Keratinocyte (primary cell): ENCODE data around the gene RHCG. TPM values are rescaled to one million over a fixed set of nuclear protein-coding genes. Genes with fewer than 3 reads are reported as not detected.

ENCODE experiments used
- DNase-seq: peaks from one replicate; pipeline ENCODE4 v3.0.0-alpha.2; 2011; ENCODE audit warnings: low read depth, missing footprints, low spot score
- FAIRE-seq: peaks from 2 replicates; lab custom pipeline; 2011; peaks lifted over from hg19 to GRCh38; lab: Jason Lieb, UNC
- H2AFZ ChIP-seq: 2 replicates; pipeline ENCODE4 v1.6.0; 2012; ENCODE audit warnings: low read length, control low read depth, inconsistent platforms; ENCODE audit not compliant: control insufficient read depth
- H3K27ac ChIP-seq: 2 replicates; pipeline ENCODE4 v1.5.1; 2011; ENCODE audit warnings: low read length; ENCODE audit not compliant: control insufficient read depth, insufficient read depth
- H3K27me3 ChIP-seq: 3 replicates; pipeline ENCODE4 v1.6.0; 2011; ENCODE audit warnings: low read length; ENCODE audit not compliant: control insufficient read depth, insufficient read depth; ENCODE audit errors: extremely low read depth
- H3K36me3 ChIP-seq, 2 experiments: 2 replicates in 1 of 2; 3 replicates in 1 of 2; pipeline ENCODE4 v1.5.1; 2011; ENCODE audit warnings: low read length in 2 of 2, mild to moderate bottlenecking in 1 of 2; ENCODE audit not compliant: control insufficient read depth in 2 of 2, insufficient read depth in 2 of 2; ENCODE audit errors: extremely low read depth in 1 of 2
- H3K4me1 ChIP-seq: 3 replicates; pipeline ENCODE4 v1.5.1; 2011; ENCODE audit warnings: low read length; ENCODE audit not compliant: control insufficient read depth, insufficient read depth; ENCODE audit errors: extremely low read depth
- H3K4me2 ChIP-seq: 3 replicates; pipeline ENCODE4 v1.6.0; 2011; ENCODE audit warnings: low read depth, low read length; ENCODE audit not compliant: control insufficient read depth, insufficient read depth; ENCODE audit errors: extremely low read depth
- H3K4me3 ChIP-seq, 3 experiments: fragments of 200-600 bp in 1 of 3; sonication (generic) in 1 of 3; 2 replicates in 2 of 3; 3 replicates in 1 of 3; pipeline ENCODE4 v1.5.1; 2011 to 2016; ENCODE audit warnings: low read length in 3 of 3, mild to moderate bottlenecking in 3 of 3, control low read depth in 2 of 3, inconsistent platforms in 1 of 3, low read depth in 1 of 3, mixed read lengths in 1 of 3, mixed run types in 1 of 3, moderate library complexity in 1 of 3; ENCODE audit not compliant: control insufficient read depth in 2 of 3, insufficient read depth in 2 of 3; ENCODE audit errors: extremely low read depth in 1 of 3
- H3K79me2 ChIP-seq: 2 replicates; pipeline ENCODE4 v1.6.0; 2012; ENCODE audit warnings: low read length; ENCODE audit not compliant: control insufficient read depth, insufficient read depth
- H3K9ac ChIP-seq: 3 replicates; pipeline ENCODE4 v1.6.0; 2011; ENCODE audit warnings: low read length; ENCODE audit not compliant: control insufficient read depth, insufficient read depth; ENCODE audit errors: extremely low read depth
- H3K9me1 ChIP-seq: 3 replicates; pipeline ENCODE4 v1.6.0; 2011; ENCODE audit warnings: low read length; ENCODE audit not compliant: control insufficient read depth, insufficient read depth; ENCODE audit errors: extremely low read depth
- H3K9me3 ChIP-seq: 2 replicates; pipeline ENCODE4 v1.5.1; 2012; ENCODE audit warnings: low read depth, low read length; ENCODE audit not compliant: control insufficient read depth
- H4K20me1 ChIP-seq: 3 replicates; pipeline ENCODE4 v1.6.0; 2011; ENCODE audit warnings: low read length; ENCODE audit not compliant: control insufficient read depth, insufficient read depth; ENCODE audit errors: extremely low read depth
- CTCF ChIP-seq, 3 experiments: IDR thresholded peaks in 1 of 3; conservative IDR thresholded peaks in 1 of 3; optimal IDR thresholded peaks in 1 of 3; 2 replicates in 2 of 3; 3 replicates in 1 of 3; pipeline versions ENCODE3 to v1.5.1; 2011; ENCODE audit warnings: low read length in 3 of 3, mild to moderate bottlenecking in 3 of 3, moderate library complexity in 2 of 3, control low read depth in 1 of 3, inconsistent platforms in 1 of 3; ENCODE audit not compliant: insufficient read depth in 2 of 3; ENCODE audit errors: extremely low read depth in 1 of 3
- EZH2 ChIP-seq: IDR thresholded peaks from one replicate; pipeline ENCODE4 v1.6.1; 2012; ENCODE audit warnings: inconsistent platforms, mild to moderate bottlenecking, low read length, moderate library complexity
- dilution Hi-C: fragments of 300-500 bp; cut with MboI; formaldehyde crosslinking; loops from one replicate; pipeline ENCODE4 v1.7.0; 2020; ENCODE audit warnings: low sequenced_read_pairs; ENCODE audit not compliant: extremely low pct_ligation_motif_present
- polyA plus RNA-seq, 5 experiments: library from polyadenylated mRNA; depleted of rRNA in 3 of 5; stranded (reverse) in 3 of 5; stranded (forward) in 1 of 5; unstranded in 1 of 5; fragments of >200 nt; gene quantifications; 1 replicate in 1 of 5; 2 replicates in 3 of 5; 3 replicates in 1 of 5; pipeline versions ENCODE4 v1.2.1 to v1.2.3, GENCODE V29; 2011 to 2012; ENCODE audit warnings: missing spikeins in 2 of 5, low read depth in 1 of 5, low replicate concordance in 1 of 5

Gene RHCG
- polyA plus RNA-seq, 1 donor (not counting 4 experiments of a cell fraction or from before 2014, with no cell fraction given) = 6.9 TPM

GRCh38 chr15:89442155-89442554, 54.2 kb downstream of the RHCG start:
- Histone ChIP-seq H3K9me3 (no peaks in the 10 kb centered on the region), H4K20me1 (no peaks in the 10 kb centered on the region), H3K79me2 (no peaks in the 10 kb centered on the region), H3K27ac (no peak overlapping the region), H3K9me1 (no peaks in the 10 kb centered on the region), H2AFZ (no peak overlapping the region), H3K4me2 (no peak overlapping the region), H3K27me3 (peaks cover 17% of the 10 kb centered on the region), H3K36me3 (no peaks in the 10 kb centered on the region), H3K4me1 (no peaks in the 10 kb centered on the region), H3K4me3 (no peak overlapping the region), H3K9ac (no peak overlapping the region)
- no peak for TF ChIP-seq CTCF (optimal IDR thresholded peaks at IDR 0.05 in 1 of 3, IDR thresholded peaks at IDR 0.05 in 1 of 3, conservative IDR thresholded peaks at IDR 0.05 in 1 of 3; ENCODE audit: extremely low read depth in 1 of 3, insufficient read depth in 2 of 3, low read length in 3 of 3)
- no peak for TF ChIP-seq EZH2
- dilution Hi-C loops = no loop called here
- DNase-seq (no peak), FAIRE-seq (no peak)

GRCh38 chr15:89441295-89441812, 55.0 kb downstream of the RHCG start:
- dilution Hi-C loops = no loop called here
- Histone ChIP-seq H3K4me3 (no peak overlapping the region), H3K36me3 (no peaks in the 10 kb centered on the region), H4K20me1 (no peaks in the 10 kb centered on the region), H2AFZ (no peak overlapping the region), H3K79me2 (no peaks in the 10 kb centered on the region), H3K9me1 (no peaks in the 10 kb centered on the region), H3K4me1 (no peaks in the 10 kb centered on the region), H3K9ac (no peak overlapping the region), H3K9me3 (no peaks in the 10 kb centered on the region), H3K4me2 (no peak overlapping the region), H3K27ac (no peak overlapping the region), H3K27me3 (peaks cover 21% of the 10 kb centered on the region)
- no peak for DNase-seq
- no peak for FAIRE-seq
- TF ChIP-seq EZH2 (no peak), CTCF (optimal IDR thresholded peaks at IDR 0.05 in 1 of 3, IDR thresholded peaks at IDR 0.05 in 1 of 3, conservative IDR thresholded peaks at IDR 0.05 in 1 of 3; ENCODE audit: extremely low read depth in 1 of 3, insufficient read depth in 2 of 3, low read length in 3 of 3) (no peak)
